ENCODE measurements around the gene SCGB3A1. TPM values are rescaled to one million over a fixed set of nuclear protein-coding genes. Genes with fewer than 3 reads are reported as not detected.
A peak's percentile ranks its signal among the peaks of the same experiment; 100 is the strongest.

Gene SCGB3A1
- total RNA-seq, 2 donors from 2014 or later: not detected

- Histone ChIP-seq H3K27ac (no peak overlapping the region), H3K27me3 (peaks cover 0 to 18% of the 10 kb centered on the region in 2 donors), H3K4me1 (peaks cover 0 to 20% of the 10 kb centered on the region in 2 donors), H3K36me3 (no peaks in the 10 kb centered on the region), H3K9me3 (no peaks in the 10 kb centered on the region), H3K4me3 (no peak overlapping the region)
- DNase-seq (ENCODE audit: low spot score): peak; percentile 43
- TF ChIP-seq, protein P1, sequence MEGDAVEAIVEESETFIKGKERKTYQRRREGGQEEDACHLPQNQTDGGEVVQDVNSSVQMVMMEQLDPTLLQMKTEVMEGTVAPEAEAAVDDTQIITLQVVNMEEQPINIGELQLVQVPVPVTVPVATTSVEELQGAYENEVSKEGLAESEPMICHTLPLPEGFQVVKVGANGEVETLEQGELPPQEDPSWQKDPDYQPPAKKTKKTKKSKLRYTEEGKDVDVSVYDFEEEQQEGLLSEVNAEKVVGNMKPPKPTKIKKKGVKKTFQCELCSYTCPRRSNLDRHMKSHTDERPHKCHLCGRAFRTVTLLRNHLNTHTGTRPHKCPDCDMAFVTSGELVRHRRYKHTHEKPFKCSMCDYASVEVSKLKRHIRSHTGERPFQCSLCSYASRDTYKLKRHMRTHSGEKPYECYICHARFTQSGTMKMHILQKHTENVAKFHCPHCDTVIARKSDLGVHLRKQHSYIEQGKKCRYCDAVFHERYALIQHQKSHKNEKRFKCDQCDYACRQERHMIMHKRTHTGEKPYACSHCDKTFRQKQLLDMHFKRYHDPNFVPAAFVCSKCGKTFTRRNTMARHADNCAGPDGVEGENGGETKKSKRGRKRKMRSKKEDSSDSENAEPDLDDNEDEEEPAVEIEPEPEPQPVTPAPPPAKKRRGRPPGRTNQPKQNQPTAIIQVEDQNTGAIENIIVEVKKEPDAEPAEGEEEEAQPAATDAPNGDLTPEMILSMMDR (IDR thresholded peaks at IDR 0.05): no peak
These were observed 2.3 kb upstream of the SCGB3A1 start for GRCh38 chr5:180593446-180594206.

- DNase-seq (ENCODE audit: low spot score): peak; percentile 30
- TF ChIP-seq, protein P1 (IDR thresholded peaks at IDR 0.05): no peak
- Histone ChIP-seq H3K27ac (no peak overlapping the region), H3K9me3 (no peaks in the 10 kb centered on the region), H3K4me1 (peaks cover 0 to 20% of the 10 kb centered on the region in 2 donors), H3K36me3 (no peaks in the 10 kb centered on the region), H3K27me3 (peaks cover 0 to 18% of the 10 kb centered on the region in 2 donors), H3K4me3 (no peak overlapping the region)
These were observed 877 bp upstream of the SCGB3A1 start for GRCh38 chr5:180592176-180592575.

- H3K4me3 ChIP-seq: peak overlapping the region in 1 of 2 donors; percentile 41
- no peak overlapping the region for H3K27ac ChIP-seq
- H3K27me3 ChIP-seq: peaks cover 0 to 18% of the 10 kb centered on the region in 2 donors
- no peaks in the 10 kb centered on the region for H3K36me3 ChIP-seq
- H3K4me1 ChIP-seq: peaks cover 0 to 20% of the 10 kb centered on the region in 2 donors
- no peaks in the 10 kb centered on the region for H3K9me3 ChIP-seq
- TF ChIP-seq, protein P1 (IDR thresholded peaks at IDR 0.05): no peak
- no peak for DNase-seq (ENCODE audit: low spot score)
These were observed 572 bp downstream of the SCGB3A1 start for GRCh38 chr5:180590543-180591310.

GRCh38 chr5:180589771-180590542, 1.3 kb downstream of the SCGB3A1 start:
- H3K27ac ChIP-seq: no peak overlapping the region
- H3K4me1 ChIP-seq: peaks cover 0 to 20% of the 10 kb centered on the region in 2 donors
- DNase-seq (ENCODE audit: low spot score): no peak
- peaks cover 0 to 18% of the 10 kb centered on the region in 2 donors for H3K27me3 ChIP-seq
- peak overlapping the region in 1 of 2 donors; percentile 41 for H3K4me3 ChIP-seq
- peaks cover 0 to 3% of the 10 kb centered on the region in 2 donors for H3K9me3 ChIP-seq
- no peaks in the 10 kb centered on the region for H3K36me3 ChIP-seq
- TF ChIP-seq, protein P1 (IDR thresholded peaks at IDR 0.05): no peak

DNA sequence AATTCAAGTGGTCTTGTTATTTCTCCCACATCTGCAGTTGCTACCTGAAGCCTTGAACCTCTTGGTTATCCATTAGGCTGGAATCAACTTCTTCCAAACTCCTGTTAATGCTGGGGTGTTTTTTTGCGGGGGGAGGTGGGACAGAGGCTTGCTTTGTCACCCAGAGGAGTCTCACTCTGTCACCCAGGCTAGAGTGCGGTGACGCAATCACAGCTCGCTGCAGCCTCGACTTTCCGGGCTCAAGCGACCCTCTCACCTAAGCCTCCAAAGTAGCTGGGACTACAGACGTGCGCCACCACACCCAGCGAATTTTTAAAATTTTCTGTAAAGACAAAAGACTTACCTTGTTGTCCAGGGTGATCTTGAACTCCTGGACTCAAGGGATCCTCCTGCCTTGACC, 4.4 kb downstream of the SCGB3A1 start:
- TF ChIP-seq, protein P1 (IDR thresholded peaks at IDR 0.05): no peak
- Histone ChIP-seq H3K36me3 (no peaks in the 10 kb centered on the region), H3K27me3 (peaks cover 0 to 18% of the 10 kb centered on the region in 2 donors), H3K4me3 (no peak overlapping the region), H3K9me3 (peaks cover 0 to 14% of the 10 kb centered on the region in 2 donors), H3K27ac (no peak overlapping the region), H3K4me1 (peaks cover 0 to 20% of the 10 kb centered on the region in 2 donors)
- DNase-seq (ENCODE audit: low spot score): no peak

Measured in right atrium auricular region (tissue), 2 donors.